Measurements from ENCODE around the gene ICE2.
"Not testable (repeated sequence)": the region's sequence is repeated elsewhere in the genome, so short reads cannot be mapped to it uniquely, and the experiment has no call there.

Gene ICE2

DNA sequence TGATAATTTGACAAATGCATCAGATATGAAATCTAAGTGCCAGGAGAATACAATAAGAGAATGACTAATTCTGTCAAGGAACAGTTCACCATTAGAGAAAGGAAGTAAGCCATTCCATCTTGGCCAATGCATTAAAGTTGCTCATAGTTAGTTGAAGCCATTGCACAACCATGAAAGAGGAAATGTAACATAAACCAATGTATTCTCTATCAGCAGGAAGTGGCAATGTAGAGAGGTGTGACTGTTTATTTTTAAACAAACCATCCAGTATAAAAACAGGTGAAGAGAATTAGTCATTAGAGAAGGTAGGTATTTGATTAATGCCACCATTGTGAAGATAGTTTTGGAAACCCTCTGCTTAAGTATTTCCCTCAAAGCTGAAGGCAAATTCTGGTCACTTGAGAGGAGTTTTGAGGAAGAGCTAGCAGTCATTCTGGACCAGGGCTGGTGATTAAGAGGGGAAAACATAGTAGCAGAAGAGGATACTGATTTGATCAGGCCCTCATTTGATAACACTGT lies 70.4 kb downstream of the ICE2 start:
- H3K4me3 ChIP-seq (replicated peaks; ENCODE audit: low read depth, low read length): no peak overlapping the region
- TF ChIP-seq, protein P1, sequence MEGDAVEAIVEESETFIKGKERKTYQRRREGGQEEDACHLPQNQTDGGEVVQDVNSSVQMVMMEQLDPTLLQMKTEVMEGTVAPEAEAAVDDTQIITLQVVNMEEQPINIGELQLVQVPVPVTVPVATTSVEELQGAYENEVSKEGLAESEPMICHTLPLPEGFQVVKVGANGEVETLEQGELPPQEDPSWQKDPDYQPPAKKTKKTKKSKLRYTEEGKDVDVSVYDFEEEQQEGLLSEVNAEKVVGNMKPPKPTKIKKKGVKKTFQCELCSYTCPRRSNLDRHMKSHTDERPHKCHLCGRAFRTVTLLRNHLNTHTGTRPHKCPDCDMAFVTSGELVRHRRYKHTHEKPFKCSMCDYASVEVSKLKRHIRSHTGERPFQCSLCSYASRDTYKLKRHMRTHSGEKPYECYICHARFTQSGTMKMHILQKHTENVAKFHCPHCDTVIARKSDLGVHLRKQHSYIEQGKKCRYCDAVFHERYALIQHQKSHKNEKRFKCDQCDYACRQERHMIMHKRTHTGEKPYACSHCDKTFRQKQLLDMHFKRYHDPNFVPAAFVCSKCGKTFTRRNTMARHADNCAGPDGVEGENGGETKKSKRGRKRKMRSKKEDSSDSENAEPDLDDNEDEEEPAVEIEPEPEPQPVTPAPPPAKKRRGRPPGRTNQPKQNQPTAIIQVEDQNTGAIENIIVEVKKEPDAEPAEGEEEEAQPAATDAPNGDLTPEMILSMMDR (IDR thresholded peaks at IDR 0.05; ENCODE audit: low read depth, low read length, missing control alignments): no peak
- no peak for DNase-seq (ENCODE audit: extremely low read depth, low read depth)

DNA sequence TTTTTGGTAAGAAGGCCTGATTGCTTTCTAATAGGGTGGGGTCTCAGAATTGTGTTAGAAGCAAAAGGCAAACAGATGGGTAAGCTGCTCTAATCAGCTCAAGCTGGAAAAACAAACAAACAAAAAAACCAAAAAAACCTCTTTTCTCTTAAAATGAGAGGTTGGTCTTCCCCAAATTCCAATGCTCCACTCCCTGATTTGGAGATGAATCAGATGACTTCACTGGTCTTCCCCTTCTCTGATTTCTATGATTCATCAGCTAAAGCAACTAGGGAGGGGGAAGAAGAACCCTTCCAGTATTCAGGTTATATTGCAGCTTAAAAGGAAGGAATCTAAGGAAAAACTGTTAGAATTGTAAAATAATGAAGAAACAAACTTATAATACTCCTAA lies 71.5 kb downstream of the ICE2 start:
- DNase-seq (ENCODE audit: extremely low read depth, low read depth): peak; percentile 92
- no peak overlapping the region for H3K4me3 ChIP-seq (replicated peaks; ENCODE audit: low read depth, low read length)
- TF ChIP-seq, protein P1 (IDR thresholded peaks at IDR 0.05; ENCODE audit: low read depth, low read length, missing control alignments): no peak

DNA sequence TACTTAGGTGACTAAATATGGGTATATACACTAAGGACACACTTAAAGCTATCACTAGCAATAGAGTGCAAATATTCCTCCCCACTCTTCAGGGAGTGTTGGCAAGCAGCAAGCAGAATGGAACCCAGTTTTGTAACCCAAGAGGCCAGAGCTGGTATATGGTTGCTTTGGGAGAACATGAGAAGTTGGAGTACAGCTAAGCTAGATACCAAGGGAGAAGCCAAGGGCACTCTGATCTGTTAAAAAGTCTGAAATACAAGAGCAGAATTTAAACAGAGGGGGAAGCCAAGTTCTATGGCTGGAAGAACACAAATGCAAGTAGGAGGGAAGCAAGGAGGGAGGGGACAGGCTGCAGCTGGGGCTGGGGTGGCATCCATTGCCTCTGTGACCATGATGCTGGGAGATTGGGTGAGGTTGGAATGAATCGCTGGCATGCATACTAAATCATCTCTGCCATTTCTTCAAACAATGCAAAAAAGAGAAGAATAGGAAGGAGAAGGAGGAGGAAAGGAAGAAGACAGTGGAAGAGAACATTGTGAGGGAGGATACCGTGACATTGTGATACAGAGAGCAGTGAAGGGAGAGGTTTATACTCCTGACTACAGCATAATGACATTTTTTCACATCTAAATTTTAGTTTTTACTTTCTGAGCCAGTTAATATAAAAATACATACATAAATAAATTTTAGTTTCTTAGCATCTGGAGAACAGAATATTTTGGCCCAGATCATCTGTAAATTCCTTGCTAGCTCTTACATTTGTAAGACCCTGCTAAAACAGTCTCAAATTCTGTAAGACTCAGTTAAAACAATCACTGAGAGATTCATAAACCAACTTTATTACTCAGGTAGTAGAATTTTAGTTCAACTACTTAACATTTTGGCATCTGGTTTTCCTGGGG lies 72.2 kb downstream of the ICE2 start:
- DNase-seq (ENCODE audit: extremely low read depth, low read depth): no peak
- TF ChIP-seq, protein P1 (IDR thresholded peaks at IDR 0.05; ENCODE audit: low read depth, low read length, missing control alignments): no peak
- no peak overlapping the region for H3K4me3 ChIP-seq (replicated peaks; ENCODE audit: low read depth, low read length)

DNA sequence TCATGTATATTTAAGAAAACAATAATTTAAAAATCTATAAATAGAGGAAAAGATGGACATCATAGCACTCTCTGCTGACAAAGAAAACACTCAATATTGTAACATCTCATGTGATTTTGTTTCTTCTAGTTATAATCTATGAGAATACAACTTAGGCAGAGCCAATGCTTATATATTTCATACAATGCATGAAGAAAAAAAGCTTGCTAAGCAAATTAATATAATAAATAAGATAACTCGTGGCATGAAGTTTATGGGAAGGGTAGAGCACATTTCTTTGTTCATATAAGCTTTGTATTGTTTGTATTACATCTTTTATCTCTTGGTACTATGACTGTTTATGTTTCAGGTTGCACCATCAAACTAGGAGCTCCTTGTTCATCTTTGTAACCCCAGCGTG lies 73.5 kb downstream of the ICE2 start:
- H3K4me3 ChIP-seq (replicated peaks; ENCODE audit: low read depth, low read length): no peak overlapping the region
- TF ChIP-seq, protein P1 (IDR thresholded peaks at IDR 0.05; ENCODE audit: low read depth, low read length, missing control alignments): no peak
- no peak for DNase-seq (ENCODE audit: extremely low read depth, low read depth)

DNA sequence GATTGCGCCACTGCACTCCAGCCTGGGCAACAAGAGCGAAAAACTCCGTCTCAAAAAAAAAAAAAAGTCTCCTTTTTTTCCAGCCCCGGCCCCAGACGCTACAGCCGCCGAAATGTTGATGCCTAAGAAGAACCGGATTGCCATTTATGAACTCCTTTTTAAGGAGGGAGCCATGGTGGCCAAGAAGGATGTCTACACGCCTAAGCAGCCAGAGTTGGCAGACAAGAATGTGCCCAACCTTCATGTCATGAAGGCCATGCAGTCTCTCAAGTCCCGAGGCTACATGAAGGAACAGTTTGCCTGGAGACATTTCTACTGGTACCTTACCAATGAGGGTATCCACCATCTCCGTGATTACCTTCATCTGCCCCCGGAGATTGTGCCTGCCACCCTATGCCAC lies 74.6 kb downstream of the ICE2 start:
- H3K4me3 ChIP-seq (replicated peaks; ENCODE audit: low read depth, low read length); DNase-seq (ENCODE audit: extremely low read depth, low read depth): not testable (repeated sequence)

DNA sequence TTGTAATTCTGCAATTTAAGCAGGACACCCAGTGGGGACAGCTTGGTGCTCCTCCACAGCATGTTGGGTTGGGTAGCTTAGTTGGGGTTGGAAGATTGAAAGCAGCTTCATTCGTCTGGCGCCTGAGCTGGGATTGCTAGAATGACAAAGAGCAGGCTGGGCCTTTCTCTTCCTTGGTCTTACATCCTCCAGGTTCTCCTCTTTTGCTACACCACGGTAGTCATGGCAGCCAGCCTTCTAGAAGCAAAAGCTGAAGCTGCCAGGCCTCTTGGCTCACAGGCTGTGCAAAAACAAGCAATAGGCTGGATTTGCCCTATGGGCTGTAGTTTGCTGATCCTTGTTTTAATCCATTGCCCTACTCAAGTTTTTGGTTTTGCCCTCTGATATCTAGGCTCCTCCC lies 78.0 kb downstream of the ICE2 start:
- DNase-seq (ENCODE audit: extremely low read depth, low read depth): no peak
- no peak overlapping the region for H3K4me3 ChIP-seq (replicated peaks; ENCODE audit: low read depth, low read length)
- TF ChIP-seq, protein P1 (IDR thresholded peaks at IDR 0.05; ENCODE audit: low read depth, low read length, missing control alignments): no peak

DNA sequence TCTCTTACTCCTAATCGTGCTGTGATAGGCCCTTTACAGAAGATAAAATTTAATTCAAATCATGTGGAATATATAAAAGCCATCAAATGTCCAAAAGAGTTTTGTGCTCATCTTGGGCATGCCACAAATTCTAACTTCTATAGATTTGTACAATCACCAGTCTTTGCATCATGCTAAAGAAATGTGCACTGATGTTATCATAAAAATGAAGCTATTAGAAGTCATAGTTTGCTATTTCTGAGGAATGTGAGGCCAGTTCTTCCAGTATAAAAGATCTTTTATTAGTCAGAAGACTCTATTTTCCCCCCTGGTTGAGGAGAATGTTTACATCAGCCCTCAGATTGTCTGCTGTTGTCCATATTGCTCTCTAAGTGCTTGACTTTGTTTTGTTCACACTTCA lies 79.0 kb downstream of the ICE2 start:
- no peak for DNase-seq (ENCODE audit: extremely low read depth, low read depth)
- H3K4me3 ChIP-seq (replicated peaks; ENCODE audit: low read depth, low read length): no peak overlapping the region
- TF ChIP-seq, protein P1 (IDR thresholded peaks at IDR 0.05; ENCODE audit: low read depth, low read length, missing control alignments): no peak

All from HFF-Myc (cell line).